Liver (tissue), 3 donors: Measurements from ENCODE around the gene FAAH2.

Experiments
- FOXA1 ChIP-seq: IDR thresholded peaks from 2 replicates; pipeline ENCODE4 v1.6.1; 2016; ENCODE audit warnings: antibody characterized with exemption
- MAX ChIP-seq: IDR thresholded peaks from 2 replicates; pipeline ENCODE4 v1.6.1; 2016; ENCODE audit warnings: antibody characterized with exemption
- TAF1 ChIP-seq: conservative IDR thresholded peaks from 2 replicates; pipeline ENCODE4 v1.6.1; 2016; ENCODE audit warnings: antibody characterized with exemption, mild to moderate bottlenecking
- TF ChIP-seq, protein P1 (sequence below): fragments of 150-350 bp; IDR thresholded peaks from 2 replicates; pipeline ENCODE4 v1.5.1; 2017; ENCODE audit warnings: improper control_type of control experiment, low read depth, low read length; ENCODE audit not compliant: missing input control
- donor health status: healthy.
- donor health status: healthy.

GRCh38 chrX:57270980-57271379, 15.5 kb upstream of the FAAH2 start:
- TF ChIP-seq MAX (no peak), FOXA1 (no peak), TAF1 (no peak)
- TF ChIP-seq, protein P1, sequence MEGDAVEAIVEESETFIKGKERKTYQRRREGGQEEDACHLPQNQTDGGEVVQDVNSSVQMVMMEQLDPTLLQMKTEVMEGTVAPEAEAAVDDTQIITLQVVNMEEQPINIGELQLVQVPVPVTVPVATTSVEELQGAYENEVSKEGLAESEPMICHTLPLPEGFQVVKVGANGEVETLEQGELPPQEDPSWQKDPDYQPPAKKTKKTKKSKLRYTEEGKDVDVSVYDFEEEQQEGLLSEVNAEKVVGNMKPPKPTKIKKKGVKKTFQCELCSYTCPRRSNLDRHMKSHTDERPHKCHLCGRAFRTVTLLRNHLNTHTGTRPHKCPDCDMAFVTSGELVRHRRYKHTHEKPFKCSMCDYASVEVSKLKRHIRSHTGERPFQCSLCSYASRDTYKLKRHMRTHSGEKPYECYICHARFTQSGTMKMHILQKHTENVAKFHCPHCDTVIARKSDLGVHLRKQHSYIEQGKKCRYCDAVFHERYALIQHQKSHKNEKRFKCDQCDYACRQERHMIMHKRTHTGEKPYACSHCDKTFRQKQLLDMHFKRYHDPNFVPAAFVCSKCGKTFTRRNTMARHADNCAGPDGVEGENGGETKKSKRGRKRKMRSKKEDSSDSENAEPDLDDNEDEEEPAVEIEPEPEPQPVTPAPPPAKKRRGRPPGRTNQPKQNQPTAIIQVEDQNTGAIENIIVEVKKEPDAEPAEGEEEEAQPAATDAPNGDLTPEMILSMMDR: no peak
